SIG-M5 treated with dmso at 0.1 percent for 504 hours (cell line): Measurements from ENCODE around the gene UPB1.

ENCODE experiments used
- DNase-seq: peaks from one replicate; lab custom pipeline; 2025; ENCODE audit not compliant: unreplicated experiment; lab: John Stamatoyannopoulos, UW

Gene UPB1

GRCh38 chr22:24494528-24495364 lies at the start of gene UPB1:
TSS of gene UPB1 (plus strand) at chr22:24495332. CDS start at chr22:24495404, 72 bp downstream.
- DNase-seq = no peak

GRCh38 chr22:24445481-24446259 lies 49.5 kb upstream of the UPB1 start:
- DNase-seq = no peak

GRCh38 chr22:24446260-24446611 lies 48.9 kb upstream of the UPB1 start:
- DNase-seq = no peak

- no peak for DNase-seq
Observed at GRCh38 chr22:24450610-24451009, 44.5 kb upstream of the UPB1 start.

- DNase-seq = no peak
Observed at GRCh38 chr22:24451162-24451561, 44.0 kb upstream of the UPB1 start.

GRCh38 chr22:24453853-24454252 lies 41.3 kb upstream of the UPB1 start:
- DNase-seq = no peak

GRCh38 chr22:24455039-24455438 lies 40.1 kb upstream of the UPB1 start:
- DNase-seq = no peak

GRCh38 chr22:24455751-24456426 lies 39.2 kb upstream of the UPB1 start:
- DNase-seq = no peak

- no peak for DNase-seq
Observed at GRCh38 chr22:24457894-24458420, 37.2 kb upstream of the UPB1 start.

GRCh38 chr22:24459911-24460310 lies 35.2 kb upstream of the UPB1 start:
- DNase-seq = no peak

- peak; percentile 70 for DNase-seq
Observed at GRCh38 chr22:24460418-24461089, 34.6 kb upstream of the UPB1 start.

GRCh38 chr22:24463071-24463760 lies 31.9 kb upstream of the UPB1 start:
- no peak for DNase-seq

GRCh38 chr22:24465566-24465965 lies 29.6 kb upstream of the UPB1 start:
- no peak for DNase-seq

- no peak for DNase-seq
Observed at GRCh38 chr22:24465975-24466374, 29.2 kb upstream of the UPB1 start.

GRCh38 chr22:24466716-24467328 lies 28.3 kb upstream of the UPB1 start:
- peak; percentile 96 for DNase-seq

- DNase-seq = no peak
Observed at GRCh38 chr22:24467340-24467739, 27.8 kb upstream of the UPB1 start.

GRCh38 chr22:24471570-24471969 lies 23.6 kb upstream of the UPB1 start:
- DNase-seq = no peak

GRCh38 chr22:24473284-24473683 lies 21.8 kb upstream of the UPB1 start:
- DNase-seq = peak; percentile 96

GRCh38 chr22:24474221-24474620 lies 20.9 kb upstream of the UPB1 start:
- no peak for DNase-seq
